Measurements from ENCODE around the gene EFCAB13. TPM values are rescaled to one million over a fixed set of nuclear protein-coding genes. Genes with fewer than 3 reads are reported as not detected.

Gene EFCAB13
- total and polyA plus RNA-seq, 2 of the 4 experiments (the other 2 are of a cell fraction): 0.77 to 1.4 TPM

DNA sequence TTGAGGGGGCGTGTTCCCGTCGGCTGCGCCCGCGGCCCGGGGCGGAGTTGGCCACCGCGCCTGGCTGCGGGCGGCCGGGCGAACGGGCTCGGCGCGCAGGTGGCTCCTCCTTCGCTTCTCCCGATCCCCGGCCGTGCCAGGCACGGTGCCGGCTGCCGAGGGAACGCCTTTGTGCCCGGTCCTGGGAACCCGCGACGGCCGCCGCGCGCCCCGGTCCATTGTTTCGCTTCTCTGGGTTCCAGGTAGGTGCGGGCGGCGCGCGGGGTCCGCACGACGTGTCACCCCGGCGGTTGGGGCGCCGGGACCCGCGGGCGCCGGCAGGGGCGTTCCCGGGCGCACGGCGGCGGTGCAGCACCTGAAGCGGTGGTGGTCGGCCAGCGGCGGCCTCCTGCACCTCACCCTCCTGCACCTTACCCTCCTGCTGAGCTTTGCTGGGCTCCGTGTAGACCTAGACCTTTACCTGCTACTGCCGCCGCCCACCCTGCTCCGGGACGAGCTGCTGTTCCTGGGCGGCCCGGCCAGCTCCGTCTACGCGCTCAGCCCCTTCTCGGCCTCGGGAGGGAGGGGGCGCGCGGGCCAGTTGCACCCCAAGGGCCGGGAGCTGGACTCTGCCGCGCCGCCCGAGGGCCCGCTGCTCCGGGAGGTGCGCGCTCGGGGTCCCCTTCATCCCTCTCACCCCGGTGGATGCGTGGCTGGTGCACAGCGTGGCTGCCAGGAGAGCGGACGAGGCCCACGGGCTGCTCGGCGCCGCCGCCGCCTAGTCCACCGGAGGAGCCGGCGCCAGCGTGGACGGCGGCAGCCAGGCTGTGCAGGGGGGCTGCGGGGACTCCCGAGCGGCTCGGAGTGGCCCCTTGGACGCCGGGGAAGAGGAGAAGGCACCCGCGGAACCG, 99.9 kb downstream of the EFCAB13 start:
- Histone ChIP-seq H3K9ac (ENCODE audit: low read depth, low read length) (no peak overlapping the region), H3K4me1 (ENCODE audit: control insufficient read depth, insufficient read depth, low read length) (no peaks in the 10 kb centered on the region), H3K27ac (ENCODE audit: insufficient read depth, low read length) (no peak overlapping the region), H3K4ac (ENCODE audit: low read depth, low read length) (no peak overlapping the region), H3K36me3 (ENCODE audit: control insufficient read depth, insufficient read depth, low read length) (no peaks in the 10 kb centered on the region), H4K8ac (ENCODE audit: low read depth in 2 of 2, low read length in 2 of 2) (no peak overlapping the region), H3K23ac (ENCODE audit: low read depth, low read length) (no peak overlapping the region), H3K18ac (ENCODE audit: low read depth, low read length) (no peak overlapping the region), H2AFZ (replicated peaks; ENCODE audit: low read length, poor library complexity) (peak overlapping the region; percentile 75), H3K4me3 (ENCODE audit: insufficient read depth, low read depth, low read length) (peak overlapping the region; percentile 63), H2BK120ac (ENCODE audit: low read depth, low read length) (no peak overlapping the region), H2BK20ac (ENCODE audit: low read depth, low read length) (no peak overlapping the region), H4K5ac (ENCODE audit: low read depth, low read length) (no peak overlapping the region), H3K4me2 (ENCODE audit: low read depth, low read length) (peak overlapping the region; percentile 52), H3K27me3 (ENCODE audit: control insufficient read depth, insufficient read depth, low read length) (no peaks in the 10 kb centered on the region; the same call in 1 of the 2 replicates), H3K79me1 (ENCODE audit: low read depth in 1 of 2, low read length in 2 of 2) (no peaks in the 10 kb centered on the region), H3K56ac (ENCODE audit: extremely low read depth, insufficient read depth, low read length) (no peak overlapping the region), H4K20me1 (ENCODE audit: insufficient read depth, low read length) (no peaks in the 10 kb centered on the region), H3K14ac (replicated peaks; ENCODE audit: low read depth, low read length) (no peak overlapping the region), H2AK5ac (ENCODE audit: low read depth, low read length) (no peak overlapping the region), H3K9me1 (ENCODE audit: insufficient read depth, low read length) (no peaks in the 10 kb centered on the region), H2BK15ac (ENCODE audit: low read depth, low read length) (no peak overlapping the region), H2AK9ac (replicated peaks; ENCODE audit: low read depth, low read length, poor library complexity) (no peak overlapping the region), H3K9me3 (ENCODE audit: control insufficient read depth, insufficient read depth, low read length) (no peaks in the 10 kb centered on the region), H4K91ac (ENCODE audit: insufficient read depth, low read depth, low read length) (no peak overlapping the region), H2BK5ac (ENCODE audit: low read depth, low read length, poor library complexity, severe bottlenecking) (no peak overlapping the region)
- in situ Hi-C loops (cut with MboI; ENCODE audit: low sequenced_read_pairs) (no loop called here), dilution Hi-C loops (cut with HindIII; ENCODE audit: low sequenced_read_pairs, unreplicated experiment) (no loop called here), intact Hi-C loops (cut with micrococcal nuclease) (no loop called here)
- DNase-seq: no peak
- TF ChIP-seq RAD21 (IDR thresholded peaks at IDR 0.05; ENCODE audit: low read length): no peak
- no peak for TF ChIP-seq FOS (IDR thresholded peaks at IDR 0.05; ENCODE audit: low read depth, low read length)
- TF ChIP-seq MAZ (IDR thresholded peaks at IDR 0.05; ENCODE audit: borderline replicate concordance, low read depth, low read length): no peak
- no peak for TF ChIP-seq POLR2A (IDR thresholded peaks at IDR 0.05; ENCODE audit: low read depth, low read length)
- no peak for TF ChIP-seq SMC3 (IDR thresholded peaks at IDR 0.05; ENCODE audit: low read depth, low read length)
- TF ChIP-seq RFX5 (IDR thresholded peaks at IDR 0.05; ENCODE audit: low read depth, low read length): no peak
- TF ChIP-seq, protein P1, sequence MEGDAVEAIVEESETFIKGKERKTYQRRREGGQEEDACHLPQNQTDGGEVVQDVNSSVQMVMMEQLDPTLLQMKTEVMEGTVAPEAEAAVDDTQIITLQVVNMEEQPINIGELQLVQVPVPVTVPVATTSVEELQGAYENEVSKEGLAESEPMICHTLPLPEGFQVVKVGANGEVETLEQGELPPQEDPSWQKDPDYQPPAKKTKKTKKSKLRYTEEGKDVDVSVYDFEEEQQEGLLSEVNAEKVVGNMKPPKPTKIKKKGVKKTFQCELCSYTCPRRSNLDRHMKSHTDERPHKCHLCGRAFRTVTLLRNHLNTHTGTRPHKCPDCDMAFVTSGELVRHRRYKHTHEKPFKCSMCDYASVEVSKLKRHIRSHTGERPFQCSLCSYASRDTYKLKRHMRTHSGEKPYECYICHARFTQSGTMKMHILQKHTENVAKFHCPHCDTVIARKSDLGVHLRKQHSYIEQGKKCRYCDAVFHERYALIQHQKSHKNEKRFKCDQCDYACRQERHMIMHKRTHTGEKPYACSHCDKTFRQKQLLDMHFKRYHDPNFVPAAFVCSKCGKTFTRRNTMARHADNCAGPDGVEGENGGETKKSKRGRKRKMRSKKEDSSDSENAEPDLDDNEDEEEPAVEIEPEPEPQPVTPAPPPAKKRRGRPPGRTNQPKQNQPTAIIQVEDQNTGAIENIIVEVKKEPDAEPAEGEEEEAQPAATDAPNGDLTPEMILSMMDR (conservative IDR thresholded peaks at IDR 0.05; ENCODE audit: low read depth, low read length): no peak
- TF ChIP-seq, protein P2, sequence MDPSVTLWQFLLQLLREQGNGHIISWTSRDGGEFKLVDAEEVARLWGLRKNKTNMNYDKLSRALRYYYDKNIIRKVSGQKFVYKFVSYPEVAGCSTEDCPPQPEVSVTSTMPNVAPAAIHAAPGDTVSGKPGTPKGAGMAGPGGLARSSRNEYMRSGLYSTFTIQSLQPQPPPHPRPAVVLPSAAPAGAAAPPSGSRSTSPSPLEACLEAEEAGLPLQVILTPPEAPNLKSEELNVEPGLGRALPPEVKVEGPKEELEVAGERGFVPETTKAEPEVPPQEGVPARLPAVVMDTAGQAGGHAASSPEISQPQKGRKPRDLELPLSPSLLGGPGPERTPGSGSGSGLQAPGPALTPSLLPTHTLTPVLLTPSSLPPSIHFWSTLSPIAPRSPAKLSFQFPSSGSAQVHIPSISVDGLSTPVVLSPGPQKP (IDR thresholded peaks at IDR 0.05; ENCODE audit: borderline replicate concordance, low read depth, low read length): no peak
- ATAC-seq (ENCODE audit: low read depth): peak; percentile 69
- CTCF ChIA-PET: no interaction called here
- POLR2A ChIA-PET (ENCODE audit: unreplicated experiment): no interaction called here
- BruUV-seq (replicated peaks): no TSS peak
- 12% methylated on average over 53 of the region's 113 CpGs; no CpG with 5 or more reads in 1 of the 2 experiments for WGBS, 2 experiments (ENCODE audit: extremely low coverage in 2 of 2, insufficient read length in 1 of 2)

Measured in IMR-90 (cell line).